ENCODE results near the gene NOVA1.
A peak's percentile ranks its signal among the peaks of the same experiment; 100 is the strongest.
"Not testable (repeated sequence)": the region's sequence is repeated elsewhere in the genome, so short reads cannot be mapped to it uniquely, and the experiment has no call there.

NOVA1 gene, protein sequence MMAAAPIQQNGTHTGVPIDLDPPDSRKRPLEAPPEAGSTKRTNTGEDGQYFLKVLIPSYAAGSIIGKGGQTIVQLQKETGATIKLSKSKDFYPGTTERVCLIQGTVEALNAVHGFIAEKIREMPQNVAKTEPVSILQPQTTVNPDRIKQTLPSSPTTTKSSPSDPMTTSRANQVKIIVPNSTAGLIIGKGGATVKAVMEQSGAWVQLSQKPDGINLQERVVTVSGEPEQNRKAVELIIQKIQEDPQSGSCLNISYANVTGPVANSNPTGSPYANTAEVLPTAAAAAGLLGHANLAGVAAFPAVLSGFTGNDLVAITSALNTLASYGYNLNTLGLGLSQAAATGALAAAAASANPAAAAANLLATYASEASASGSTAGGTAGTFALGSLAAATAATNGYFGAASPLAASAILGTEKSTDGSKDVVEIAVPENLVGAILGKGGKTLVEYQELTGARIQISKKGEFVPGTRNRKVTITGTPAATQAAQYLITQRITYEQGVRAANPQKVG

DNA sequence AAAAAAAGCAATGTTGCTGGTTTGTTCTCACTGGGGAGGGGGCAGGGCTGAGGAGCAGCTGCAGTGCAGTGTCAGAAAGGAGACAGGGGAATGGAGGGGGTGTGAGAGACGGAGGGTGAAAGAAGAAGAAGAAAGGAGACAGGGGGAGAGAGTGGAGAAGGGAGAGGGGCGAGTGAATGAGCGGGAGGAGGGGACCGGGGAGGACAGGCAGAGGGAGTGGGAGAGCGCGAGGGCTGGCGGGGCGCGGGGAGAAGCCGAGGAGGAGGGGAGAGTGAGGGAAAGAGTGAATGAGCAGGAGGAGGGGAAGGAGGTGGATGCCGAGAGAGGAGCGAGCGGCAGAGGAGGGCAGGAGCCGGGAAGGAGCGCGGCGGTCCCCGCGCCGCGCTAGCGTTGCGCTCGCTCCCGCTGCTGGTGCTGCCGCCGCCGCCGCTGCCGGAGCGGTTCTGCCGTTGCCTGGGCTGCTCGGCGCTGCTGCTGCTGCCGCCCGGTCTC lies at the start of gene NOVA1:
NOVA1 (minus strand) TSS at position 445 of the 492 bp plus-strand sequence. CDS start 597 bp downstream, outside the sequence.
- no peak for DNase-seq (ENCODE audit: low read depth in 2 of 2)

DNA sequence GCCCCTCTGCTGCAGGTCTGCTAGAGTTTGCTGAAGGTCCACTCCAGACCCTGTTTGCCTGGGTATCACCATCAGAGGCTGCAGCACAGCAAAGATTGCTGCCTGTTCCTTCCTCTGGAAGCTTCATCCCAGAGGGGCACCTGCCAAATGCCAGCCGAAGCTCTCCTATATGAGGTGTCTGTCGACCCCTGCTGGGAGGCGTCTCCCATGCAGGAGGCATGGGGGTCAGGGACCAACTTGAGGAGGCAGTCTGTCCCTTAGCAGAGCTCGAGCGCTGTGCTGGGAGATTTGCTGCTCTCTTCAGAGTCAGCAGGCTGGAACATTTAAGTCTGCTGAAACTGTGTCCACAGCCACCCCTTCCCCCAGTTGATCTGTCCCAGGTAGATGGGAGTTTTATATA lies 47.2 kb upstream of the NOVA1 start:
- DNase-seq (ENCODE audit: low read depth in 2 of 2), result not testable (repeated sequence)

DNA sequence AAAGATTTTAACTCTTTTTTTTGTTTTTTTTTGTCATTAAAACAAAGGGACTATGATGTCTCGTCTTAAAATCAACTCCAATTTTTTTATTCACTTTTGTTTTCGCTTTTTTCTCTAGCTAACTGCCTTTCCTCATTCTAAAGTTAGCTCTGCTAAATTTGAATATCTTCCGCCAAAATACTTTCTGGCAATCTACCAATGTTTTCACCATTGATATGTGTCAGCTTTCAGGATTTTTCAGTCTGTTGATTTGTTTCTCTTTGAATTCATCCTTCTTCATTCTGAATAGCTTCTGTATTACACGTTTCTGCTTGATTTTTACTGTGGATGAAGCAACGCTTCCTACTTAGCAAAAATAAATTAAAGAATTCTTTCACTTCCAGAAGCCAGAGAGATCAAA lies 38.7 kb upstream of the NOVA1 start:
- no peak for DNase-seq (ENCODE audit: low read depth in 2 of 2)

DNA sequence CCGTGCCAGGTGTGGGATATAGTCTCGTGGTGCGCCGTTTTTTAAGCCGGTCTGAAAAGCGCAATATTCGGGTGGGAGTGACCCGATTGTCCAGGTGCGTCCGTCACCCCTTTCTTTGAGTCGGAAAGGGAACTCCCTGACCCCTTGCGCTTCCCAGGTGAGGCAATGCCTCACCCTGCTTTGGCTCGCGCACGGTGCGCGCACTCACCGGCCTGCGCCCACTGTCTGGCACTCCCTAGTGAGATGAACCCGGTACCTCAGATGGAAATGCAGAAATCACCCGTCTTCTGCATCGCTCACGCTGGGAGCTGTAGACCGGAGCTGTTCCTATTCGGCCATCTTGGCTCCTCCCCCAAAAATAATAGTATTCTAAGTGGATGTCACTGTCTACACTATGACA lies 37.1 kb upstream of the NOVA1 start:
- not testable (repeated sequence) for DNase-seq (ENCODE audit: low read depth in 2 of 2)

DNA sequence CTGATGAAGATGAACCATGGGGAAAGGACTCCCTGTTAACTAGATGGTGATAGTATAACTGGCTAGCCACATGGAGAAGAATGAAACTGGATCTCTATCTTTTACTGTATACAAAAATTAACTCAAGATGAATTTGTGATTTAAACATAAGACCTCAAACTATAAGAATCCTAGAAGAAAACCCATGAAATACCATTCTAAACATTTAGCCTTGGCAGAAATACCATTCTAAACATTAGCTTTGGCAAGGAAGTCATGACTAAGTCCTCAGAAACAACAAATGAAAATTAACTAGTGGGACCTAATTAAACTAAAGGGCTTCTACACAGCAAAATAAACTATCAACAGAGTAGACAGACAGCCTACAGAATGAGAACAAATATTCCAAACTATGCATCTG lies 28.4 kb upstream of the NOVA1 start:
- DNase-seq (ENCODE audit: low read depth in 2 of 2), result peak in 1 of 2 experiments; percentile 24

DNA sequence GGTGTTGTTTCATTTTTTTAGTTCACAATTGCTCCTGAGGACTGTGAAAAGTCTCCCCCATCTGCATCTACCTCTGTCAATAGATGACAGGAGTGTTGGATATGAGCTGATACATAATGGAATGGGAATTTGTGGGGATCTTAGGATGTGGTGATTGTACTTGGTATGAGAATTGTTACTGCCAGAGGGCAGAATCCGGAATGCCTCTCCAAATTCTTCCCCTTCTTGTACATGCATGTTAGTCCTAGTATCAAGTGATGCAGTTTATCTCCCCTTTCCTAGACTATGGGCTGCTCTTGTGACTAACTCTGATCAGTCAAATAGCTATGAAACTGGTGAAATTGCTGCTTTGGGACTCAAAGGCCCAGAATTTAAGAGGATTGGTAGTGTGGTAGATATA lies 24.8 kb upstream of the NOVA1 start:
- no peak for DNase-seq (ENCODE audit: low read depth in 2 of 2)

DNA sequence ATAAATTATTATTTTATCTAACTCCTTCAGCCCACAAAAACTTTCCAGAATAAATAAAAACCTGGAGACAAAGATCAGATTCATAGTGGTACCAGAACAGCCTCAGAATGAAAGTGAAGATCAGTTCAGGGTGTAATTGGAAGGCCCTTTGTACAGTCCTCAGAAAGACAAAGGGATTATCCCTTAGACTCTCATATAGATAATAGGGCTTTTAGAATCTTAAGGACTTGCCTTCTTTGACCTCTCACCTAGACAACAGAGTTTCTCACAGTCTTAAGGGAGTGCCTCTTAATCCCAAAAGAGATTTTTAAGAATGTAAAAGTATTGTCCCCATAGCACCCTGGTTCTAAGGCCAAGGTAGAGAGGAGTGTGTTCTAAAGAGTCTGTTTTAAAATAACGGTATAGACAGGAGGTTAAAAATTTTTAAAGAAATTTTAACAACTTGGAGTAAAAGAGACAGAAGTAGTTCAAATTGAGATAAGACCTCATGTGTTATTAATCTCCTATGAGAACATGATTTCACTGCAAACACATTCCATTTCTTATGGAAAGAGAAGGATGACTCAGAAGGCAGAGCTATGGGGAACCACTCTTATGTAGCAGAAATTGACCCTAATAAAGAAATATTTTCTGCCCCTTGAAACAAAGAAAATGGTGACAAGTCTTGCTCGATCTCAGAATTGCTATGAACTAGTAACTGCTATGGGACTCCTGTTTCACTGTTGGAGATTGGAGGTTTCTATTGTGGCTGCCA lies 24.2 kb upstream of the NOVA1 start:
- peak in 1 of 2 experiments; percentile 62 for DNase-seq (ENCODE audit: low read depth in 2 of 2)

DNA sequence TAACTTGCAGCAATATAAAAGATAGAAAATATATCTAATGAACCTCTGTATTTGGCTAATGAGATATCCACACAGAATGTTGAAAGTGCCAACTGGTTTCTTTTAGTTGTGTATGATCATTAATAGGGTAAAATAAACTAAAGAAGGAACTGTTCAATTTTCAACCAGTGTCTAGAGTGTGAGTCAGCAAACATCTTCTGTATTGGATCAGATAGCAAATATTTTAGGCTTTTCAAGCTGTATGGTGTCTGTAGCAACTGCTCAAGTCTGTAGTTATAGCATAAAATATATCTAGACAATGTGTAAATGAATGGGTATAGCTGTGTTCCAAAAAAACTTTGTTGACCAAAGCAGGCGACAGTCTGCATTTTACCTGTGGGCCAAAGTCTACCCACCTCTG lies 23.5 kb upstream of the NOVA1 start:
- no peak for DNase-seq (ENCODE audit: low read depth in 2 of 2)

DNA sequence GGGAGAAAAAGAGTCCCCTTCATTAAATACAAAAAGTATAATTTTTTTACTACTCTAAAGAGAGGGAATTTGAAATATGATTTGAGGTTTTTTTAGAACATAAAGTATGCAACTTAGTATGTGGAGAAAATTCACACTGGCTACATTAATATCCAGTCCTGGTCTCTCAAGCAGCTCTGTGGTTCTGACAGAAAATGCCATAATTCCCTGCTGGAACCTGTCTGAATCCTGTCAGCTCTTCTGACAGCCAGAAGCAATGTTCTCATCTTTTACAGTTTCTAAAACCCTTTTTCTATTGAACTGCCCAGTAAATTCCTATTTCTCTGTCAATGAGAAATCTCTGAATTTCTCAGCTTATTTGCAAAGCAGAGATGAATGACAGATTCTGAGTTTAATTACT lies 13.4 kb upstream of the NOVA1 start:
- no peak for DNase-seq (ENCODE audit: low read depth in 2 of 2)

DNA sequence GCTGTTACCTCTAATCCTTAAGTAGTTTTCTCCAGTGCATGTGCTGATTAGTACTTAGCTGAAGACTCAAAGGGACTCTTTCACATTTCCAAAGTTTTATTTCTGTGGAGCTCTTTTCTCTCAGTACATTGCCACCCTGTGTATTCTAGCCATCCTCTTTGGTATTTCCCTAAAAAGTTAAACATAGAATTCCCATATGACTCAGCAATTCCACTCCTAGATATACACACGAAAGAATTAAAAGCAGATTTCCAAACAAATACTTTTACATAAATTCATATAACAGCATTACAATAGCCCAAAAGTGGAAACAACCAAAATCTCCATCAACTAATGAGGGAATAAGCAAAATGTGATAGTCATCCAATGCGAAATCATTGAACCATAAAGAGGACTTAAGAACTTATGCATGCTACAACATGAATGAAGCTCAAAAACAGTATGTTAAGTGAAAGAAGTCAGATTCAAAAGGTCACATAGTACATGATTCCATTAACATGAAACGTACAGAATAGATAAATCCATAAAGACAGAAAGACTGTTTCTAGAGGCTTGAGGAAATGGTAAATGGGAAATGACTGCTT lies 9.0 kb upstream of the NOVA1 start:
- DNase-seq (ENCODE audit: low read depth in 2 of 2), result peak; percentile 61 to 66

DNA sequence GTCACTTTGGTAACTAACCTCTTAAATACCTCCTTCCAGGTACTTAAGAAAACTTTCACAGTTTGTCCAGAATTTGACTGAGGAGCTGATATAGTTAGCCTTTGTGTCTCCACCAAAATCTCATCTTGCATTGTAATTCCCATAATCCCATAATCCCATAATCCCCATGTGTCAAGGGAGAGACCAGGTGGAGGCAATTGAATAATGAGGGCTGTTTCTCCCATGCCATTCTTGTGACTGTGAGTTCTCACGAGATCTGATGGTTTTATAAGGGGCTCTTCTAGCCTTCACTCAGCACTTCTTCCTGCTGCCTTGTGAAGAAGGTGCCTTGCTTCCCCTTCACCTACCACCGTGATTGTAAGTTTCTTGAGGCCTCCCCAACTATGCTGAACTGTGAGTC lies 7.8 kb upstream of the NOVA1 start:
- DNase-seq (ENCODE audit: low read depth in 2 of 2), result no peak

DNA sequence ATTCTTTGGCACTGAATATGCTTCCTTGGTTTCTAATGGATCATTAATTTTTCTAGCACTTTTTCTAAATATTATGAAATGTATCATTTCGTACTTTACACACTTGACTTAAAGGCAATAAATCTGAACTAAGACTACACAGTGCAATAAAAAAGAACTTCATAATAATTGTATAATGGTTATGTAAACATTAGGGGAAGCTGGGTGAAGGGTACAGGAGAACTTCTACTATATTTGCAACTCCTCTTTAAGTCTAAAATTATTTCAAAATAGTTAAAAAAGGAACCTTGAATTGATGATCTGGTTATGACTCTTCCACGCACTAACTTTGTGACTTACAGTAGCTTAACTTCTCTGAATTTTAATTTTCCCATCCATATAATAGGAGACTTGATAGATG lies 5.1 kb upstream of the NOVA1 start:
- no peak for DNase-seq (ENCODE audit: low read depth in 2 of 2)

DNA sequence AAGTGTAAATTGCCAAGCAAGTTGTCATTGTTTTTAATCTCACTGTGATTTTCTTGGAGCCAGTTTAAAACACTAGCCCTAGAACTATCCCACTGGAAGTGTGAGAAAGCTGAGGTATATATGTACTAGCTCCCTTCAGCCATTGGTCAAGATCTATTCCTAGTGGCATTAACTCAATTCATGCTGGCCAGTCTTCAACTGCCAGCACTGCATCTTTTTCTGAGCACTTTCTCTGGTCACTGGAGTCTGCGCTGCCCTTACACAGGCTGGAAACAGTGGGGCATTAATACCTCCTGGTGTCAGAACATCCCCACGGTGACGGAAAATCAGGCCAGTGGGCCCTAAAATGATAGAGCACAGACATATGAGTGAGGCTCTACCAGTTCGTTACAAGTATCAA lies 4.0 kb upstream of the NOVA1 start:
- no peak for DNase-seq (ENCODE audit: low read depth in 2 of 2)

DNA sequence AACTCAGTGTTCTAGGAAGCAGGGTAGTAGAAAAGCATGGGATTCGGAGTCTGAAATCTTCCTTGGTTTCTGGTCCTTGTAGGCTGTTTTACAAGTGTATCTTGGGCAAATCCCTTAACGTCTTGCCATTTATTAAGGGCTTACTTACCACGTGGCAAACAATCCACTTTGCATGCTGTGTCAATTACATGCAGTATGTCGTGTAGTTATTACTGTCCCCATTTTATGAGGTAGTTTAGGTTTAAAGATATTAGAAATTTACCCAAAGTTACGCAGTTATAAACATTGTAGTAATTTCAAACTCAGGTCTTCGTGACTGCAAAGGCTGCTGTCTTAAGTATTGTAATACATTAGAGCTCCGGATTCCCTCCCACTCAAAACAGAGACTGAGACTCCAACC lies 1.5 kb upstream of the NOVA1 start:
- no peak for DNase-seq (ENCODE audit: low read depth in 2 of 2)

DNA sequence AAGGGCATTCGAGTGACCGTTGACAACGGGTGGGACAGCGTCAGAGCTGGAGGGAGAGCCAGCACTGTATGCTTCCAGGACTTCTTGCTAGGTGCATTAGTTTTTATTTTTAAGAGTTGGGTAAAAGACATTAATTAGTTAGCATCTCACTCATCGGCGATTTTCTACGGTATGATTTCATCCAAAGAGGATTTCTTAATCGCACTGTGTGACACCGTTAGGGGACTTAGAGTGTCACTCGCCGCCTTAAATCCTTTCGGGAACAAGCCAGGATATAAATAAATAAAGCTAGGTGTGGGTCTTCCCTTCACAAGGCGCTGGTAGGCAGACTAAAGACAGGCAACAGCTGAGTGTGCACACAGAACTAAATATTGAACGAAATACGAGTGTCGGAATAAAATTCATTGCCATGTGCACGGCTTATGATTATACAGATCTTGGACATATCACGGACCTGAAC lies 869 bp upstream of the NOVA1 start:
- no peak for DNase-seq (ENCODE audit: low read depth in 2 of 2)

DNA sequence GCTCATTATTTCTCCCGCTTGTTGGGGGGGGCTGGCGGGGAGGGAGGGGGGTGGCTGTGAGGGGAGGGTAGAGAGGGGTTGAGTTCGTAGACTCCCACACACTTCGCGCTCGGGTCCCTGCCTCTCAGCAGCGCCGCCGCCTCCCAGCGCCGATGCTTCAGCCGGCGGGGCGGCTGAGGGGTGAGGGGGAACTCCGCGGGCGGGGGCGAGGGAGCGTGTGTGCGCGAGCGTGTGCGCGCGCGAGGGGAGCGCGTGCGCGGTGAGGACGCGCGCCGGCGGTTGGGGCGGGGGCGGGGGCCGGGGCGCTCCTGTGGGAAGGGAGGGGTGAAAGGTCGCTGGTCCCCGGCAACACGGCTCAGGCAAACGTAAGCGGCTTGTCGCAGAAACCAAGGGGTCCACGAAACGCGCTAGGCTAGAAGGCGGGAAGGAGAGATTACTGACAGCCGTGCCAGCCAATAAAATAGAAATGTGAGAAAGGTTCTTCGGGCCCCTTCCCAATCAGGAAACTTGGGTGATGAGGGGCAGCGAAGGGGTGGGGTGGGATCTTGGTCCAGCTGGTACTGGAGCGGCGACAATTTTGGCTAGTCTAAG lies 343 bp upstream of the NOVA1 start:
- DNase-seq (ENCODE audit: low read depth in 2 of 2), result peak; percentile 87 to 88

DNA sequence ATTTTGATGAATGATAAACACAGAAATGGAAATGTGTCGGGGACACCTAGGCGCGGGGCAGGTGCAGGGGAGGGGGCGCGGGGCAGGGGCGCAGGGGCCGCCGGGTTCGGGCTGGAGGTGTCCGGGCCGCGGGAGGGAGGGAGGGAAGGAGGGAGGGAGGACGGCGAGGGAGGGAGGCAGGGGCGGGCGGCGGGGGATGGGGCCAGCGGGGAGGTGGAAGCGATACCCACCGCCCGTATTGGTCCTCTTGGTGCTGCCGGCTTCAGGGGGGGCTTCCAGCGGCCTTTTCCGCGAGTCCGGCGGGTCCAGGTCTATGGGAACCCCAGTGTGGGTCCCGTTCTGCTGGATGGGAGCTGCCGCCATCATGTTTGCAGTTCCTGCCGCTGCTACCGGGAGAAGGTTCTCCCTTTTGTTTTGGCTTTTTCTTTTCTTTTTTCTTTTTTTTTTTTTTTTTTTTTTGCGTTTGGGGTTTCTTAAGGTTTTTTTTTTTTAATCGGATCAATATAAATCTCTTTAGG lies 703 bp downstream of the NOVA1 start:
- no peak for DNase-seq (ENCODE audit: low read depth in 2 of 2)

DNA sequence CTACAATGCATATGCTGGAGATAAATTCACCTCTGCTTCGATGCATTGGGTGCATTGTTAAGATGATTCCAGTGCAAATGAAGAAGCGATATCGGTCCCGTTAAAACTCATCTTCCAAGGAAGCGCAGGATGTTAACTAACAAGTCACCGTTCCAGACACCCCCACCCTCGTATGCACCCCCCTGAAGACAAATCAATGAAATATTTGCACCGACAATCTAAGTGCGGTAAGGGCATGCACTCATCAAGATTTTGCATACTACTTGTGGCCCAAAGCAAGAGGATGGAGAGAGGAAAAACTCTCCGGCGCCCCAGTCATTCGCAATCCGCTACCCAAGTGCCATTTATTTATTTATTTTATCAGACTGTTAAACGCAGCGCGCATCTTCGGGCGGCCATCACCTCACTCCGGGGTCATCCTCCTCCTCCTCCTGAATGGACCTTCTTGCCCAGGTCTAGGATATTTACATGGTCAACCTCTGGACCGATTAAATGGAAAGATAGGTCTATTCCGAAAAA lies 1.2 kb downstream of the NOVA1 start:
- DNase-seq (ENCODE audit: low read depth in 2 of 2), result no peak

DNA sequence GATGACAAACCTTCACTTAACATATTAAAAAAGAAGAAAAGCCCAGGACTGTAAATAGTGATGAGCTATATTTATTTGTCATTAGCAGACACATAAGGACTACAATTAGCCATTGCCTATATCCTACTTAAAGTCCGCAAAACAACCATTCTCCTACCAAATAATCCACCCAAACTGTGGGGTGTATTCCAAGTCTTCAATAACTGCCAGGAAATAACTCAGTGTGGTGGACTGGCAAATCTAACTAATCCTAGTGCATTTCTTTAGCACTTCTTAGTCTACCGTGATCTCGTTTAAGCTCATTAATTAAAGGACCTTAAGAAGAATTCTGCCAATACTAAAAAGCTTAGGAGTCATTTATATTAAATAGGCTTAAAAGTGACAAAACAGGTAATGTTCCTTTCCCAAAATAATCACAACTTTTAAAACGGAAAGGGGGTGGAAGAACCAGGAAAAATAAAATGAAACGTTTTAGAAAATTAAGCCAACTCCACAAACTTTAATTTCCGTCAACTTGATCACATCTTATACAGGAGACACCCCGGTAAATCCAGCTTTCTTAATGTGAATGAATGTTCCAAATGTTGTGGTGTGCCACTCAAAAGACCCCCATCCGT lies 1.8 kb downstream of the NOVA1 start:
- no peak for DNase-seq (ENCODE audit: low read depth in 2 of 2)

DNA sequence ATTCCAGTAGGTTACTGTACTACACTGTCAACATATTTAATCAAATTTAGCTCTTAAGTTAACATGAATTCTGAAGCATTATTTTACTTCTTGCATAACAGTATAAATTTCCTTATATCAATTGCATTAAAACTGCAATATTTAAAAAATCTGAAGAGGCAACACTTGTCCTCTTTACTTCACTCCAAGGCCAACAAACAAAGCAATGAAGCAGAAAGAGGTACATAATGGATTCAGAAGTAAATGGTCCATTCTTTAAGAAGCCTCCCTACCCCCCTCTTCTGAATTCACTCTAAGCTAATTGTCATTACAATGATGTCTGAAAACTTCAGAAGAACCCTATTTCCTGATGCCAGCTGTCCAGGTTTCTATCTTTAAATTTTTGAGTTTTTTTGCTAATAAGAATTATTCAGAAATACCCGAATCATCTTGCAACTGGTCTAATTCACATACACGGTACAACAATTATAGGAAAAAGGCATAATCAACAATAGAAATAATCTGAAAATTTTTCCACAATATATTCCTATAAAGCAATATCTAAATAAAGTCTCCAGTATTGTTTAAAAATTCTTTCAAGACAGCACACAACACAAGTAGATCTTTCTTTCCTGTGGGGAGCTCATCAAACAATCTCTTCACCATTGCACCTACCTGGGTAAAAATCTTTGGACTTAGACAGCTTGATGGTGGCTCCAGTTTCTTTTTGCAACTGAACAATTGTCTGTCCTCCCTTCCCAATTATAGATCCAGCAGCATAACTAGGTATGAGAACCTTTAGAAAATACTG lies 2.9 kb downstream of the NOVA1 start:
- no peak for DNase-seq (ENCODE audit: low read depth in 2 of 2)
